HEK293T (cell line): ENCODE measurements around the gene ANKRD33B.

ENCODE experiments used
- FOXA1 ChIP-seq: fragments of 450-650 bp; IDR thresholded peaks from 2 replicates; pipeline ENCODE4 v1.6.1; 2016; ENCODE audit warnings: mild to moderate bottlenecking
- SP1 ChIP-seq: fragments of 450-650 bp; IDR thresholded peaks from 2 replicates; pipeline ENCODE4 v1.6.1; 2017

GRCh38 chr5:10524376-10525123 lies 39.3 kb upstream of the ANKRD33B start:
- TF ChIP-seq FOXA1 (no peak), SP1 (no peak)
